Measurements from ENCODE around the gene TBL3.

DNA sequence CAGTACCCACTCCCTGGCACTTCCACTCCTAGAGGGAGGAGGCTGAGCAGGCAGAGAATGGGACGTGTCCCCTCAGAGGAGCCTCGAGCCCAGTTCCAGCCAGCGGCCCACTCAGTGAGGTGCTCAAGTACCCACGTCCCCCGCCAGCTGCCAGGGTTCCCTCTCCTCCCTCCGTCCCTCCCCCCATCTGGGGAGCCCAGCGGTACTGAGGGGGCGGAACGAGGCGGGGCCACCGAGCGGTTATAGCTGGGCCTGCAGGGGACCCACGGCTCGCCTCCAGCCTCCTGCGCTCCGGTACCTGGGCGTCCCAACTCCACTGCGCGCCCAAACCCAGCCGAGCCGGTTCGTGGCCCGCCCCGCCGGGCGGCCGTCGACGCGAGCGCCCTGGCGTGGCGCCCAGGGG is 47.7 kb downstream of the TBL3 start, which contains the start of gene NPW:
- TF ChIP-seq, protein P1, sequence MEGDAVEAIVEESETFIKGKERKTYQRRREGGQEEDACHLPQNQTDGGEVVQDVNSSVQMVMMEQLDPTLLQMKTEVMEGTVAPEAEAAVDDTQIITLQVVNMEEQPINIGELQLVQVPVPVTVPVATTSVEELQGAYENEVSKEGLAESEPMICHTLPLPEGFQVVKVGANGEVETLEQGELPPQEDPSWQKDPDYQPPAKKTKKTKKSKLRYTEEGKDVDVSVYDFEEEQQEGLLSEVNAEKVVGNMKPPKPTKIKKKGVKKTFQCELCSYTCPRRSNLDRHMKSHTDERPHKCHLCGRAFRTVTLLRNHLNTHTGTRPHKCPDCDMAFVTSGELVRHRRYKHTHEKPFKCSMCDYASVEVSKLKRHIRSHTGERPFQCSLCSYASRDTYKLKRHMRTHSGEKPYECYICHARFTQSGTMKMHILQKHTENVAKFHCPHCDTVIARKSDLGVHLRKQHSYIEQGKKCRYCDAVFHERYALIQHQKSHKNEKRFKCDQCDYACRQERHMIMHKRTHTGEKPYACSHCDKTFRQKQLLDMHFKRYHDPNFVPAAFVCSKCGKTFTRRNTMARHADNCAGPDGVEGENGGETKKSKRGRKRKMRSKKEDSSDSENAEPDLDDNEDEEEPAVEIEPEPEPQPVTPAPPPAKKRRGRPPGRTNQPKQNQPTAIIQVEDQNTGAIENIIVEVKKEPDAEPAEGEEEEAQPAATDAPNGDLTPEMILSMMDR (IDR thresholded peaks at IDR 0.05; ENCODE audit: low read depth, low read length, missing input control): no peak
- TF ChIP-seq TAF1 (conservative IDR thresholded peaks at IDR 0.05): no peak
- TF ChIP-seq RAD21 (IDR thresholded peaks at IDR 0.05): no peak
- no peak for TF ChIP-seq JUND (IDR thresholded peaks at IDR 0.05)
- TF ChIP-seq SP1 (IDR thresholded peaks at IDR 0.05): no peak
- no peak for TF ChIP-seq YY1 (IDR thresholded peaks at IDR 0.05)
- TF ChIP-seq, protein P2, sequence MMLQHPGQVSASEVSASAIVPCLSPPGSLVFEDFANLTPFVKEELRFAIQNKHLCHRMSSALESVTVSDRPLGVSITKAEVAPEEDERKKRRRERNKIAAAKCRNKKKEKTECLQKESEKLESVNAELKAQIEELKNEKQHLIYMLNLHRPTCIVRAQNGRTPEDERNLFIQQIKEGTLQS (IDR thresholded peaks at IDR 0.05): no peak
- TF ChIP-seq GABPA (IDR thresholded peaks at IDR 0.05 in 1 of 2, conservative IDR thresholded peaks at IDR 0.05 in 1 of 2): no peak
- TF ChIP-seq EGR1 (IDR thresholded peaks at IDR 0.05; ENCODE audit: low read depth in 2 of 2): no peak
- TF ChIP-seq, protein P3, sequence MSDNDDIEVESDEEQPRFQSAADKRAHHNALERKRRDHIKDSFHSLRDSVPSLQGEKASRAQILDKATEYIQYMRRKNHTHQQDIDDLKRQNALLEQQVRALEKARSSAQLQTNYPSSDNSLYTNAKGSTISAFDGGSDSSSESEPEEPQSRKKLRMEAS (IDR thresholded peaks at IDR 0.05): no peak
- TF ChIP-seq HNF4G (IDR thresholded peaks at IDR 0.05): no peak
- TF ChIP-seq FOXA1 (IDR thresholded peaks at IDR 0.05): no peak
